Activated naive CD4-positive, alpha-beta T cell treated with anti-CD3 and anti-CD28 coated beads, Interleukin-2, amount 50 U/mL, for 16 hours (primary cell): ENCODE data around the gene HOXC4.
"Not testable (repeated sequence)": the region's sequence is repeated elsewhere in the genome, so short reads cannot be mapped to it uniquely, and the experiment has no call there.

Experiments
- DNase-seq: peaks from one replicate; pipeline ENCODE4 v3.0.0-alpha.2; 2020

The HOXC4 gene

DNA sequence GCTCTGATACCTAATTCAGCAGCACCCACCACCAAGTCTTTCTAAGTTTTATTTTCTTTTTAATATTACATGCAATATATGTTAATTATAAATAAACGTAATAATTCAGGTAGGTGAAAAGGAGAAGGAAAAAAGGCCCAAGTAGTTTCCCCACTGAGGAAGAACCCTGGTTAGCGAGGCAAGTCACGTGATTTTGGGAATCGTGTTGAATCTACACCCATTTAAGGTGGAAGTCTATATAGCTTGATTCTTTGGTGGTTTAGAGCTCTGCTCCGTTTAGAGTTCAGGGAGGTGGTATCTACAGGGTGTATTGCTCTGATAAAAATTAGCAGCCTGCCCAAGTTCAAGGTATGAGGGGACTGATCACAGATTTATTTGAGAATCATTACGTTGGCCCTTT is 47.0 kb downstream of the HOXC4 start:
- DNase-seq, result not testable (repeated sequence)

DNA sequence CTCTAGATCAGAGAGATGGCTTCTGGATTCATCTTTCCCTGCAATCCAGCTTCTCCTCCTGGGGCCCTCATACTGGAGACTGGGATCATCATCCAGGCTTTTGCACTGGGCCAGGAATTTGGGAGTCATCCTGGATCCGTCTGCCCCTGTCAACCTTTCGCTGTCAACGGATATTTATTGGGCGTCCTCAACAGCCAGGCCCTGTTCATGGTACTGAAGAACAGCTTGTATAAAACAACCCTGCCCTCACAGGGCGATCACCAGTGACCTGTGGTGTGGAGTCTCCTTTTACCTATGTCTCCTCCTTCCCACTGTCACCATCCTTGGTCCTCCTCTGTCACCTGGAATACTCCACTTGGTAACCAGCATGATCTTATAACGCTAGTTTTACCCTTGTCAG is 48.6 kb downstream of the HOXC4 start:
- not testable (repeated sequence) for DNase-seq

DNA sequence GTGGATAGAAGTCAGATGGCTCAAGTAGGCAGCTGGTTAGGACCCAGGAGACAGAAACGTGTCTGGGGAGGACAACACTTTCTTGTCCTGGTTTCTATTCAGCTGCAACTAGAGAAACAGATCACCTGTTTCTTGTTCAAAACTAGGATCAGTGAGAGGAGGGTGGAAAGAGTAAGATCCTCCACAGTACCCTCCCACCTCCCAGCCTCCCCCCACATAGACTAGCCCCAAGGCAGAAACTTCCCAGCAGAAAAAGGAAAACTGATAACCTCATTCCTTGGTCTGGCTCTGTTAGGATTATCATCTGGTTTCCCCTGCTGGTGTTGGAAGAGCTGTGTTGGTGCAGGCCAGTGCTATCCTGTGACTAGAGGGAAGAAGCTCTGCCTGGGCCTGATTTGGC is 50.2 kb downstream of the HOXC4 start:
- not testable (repeated sequence) for DNase-seq
